Gastrocnemius medialis (tissue), 4 donors: Measurements from ENCODE around the gene PSRC1. TPM values are rescaled to one million over a fixed set of nuclear protein-coding genes. Genes with fewer than 3 reads are reported as not detected.

Experiments used
- ATAC-seq, 2 donors: fragments of 150-250 bp; one replicate each; pipeline ENCODE4 v1.9.1; 2016
- DNase-seq, 2 donors: peaks; one replicate each; pipeline ENCODE4 v3.0.0-alpha.2; 2019
- H3K27ac ChIP-seq, 4 donors: fragments of 200-600 bp; sonication (generic); 1 replicate in 1 of 4; 2 replicates in 3 of 4; pipeline ENCODE4 v1.5.1; 2016 to 2018; ENCODE audit warnings: mild to moderate bottlenecking in 2 of 4, moderate library complexity in 1 of 4
- H3K27me3 ChIP-seq, 3 donors: fragments of 200-600 bp; sonication (generic) in 2 of 3; 1 replicate in 1 of 3; 2 replicates in 2 of 3; pipeline versions ENCODE4 v1.5.1 to v1.6.0; 2016 to 2019; ENCODE audit warnings: mild to moderate bottlenecking in 1 of 3, moderate library complexity in 1 of 3
- H3K36me3 ChIP-seq, 2 donors: fragments of 200-600 bp; sonication (generic) in 1 of 2; one replicate each; pipeline ENCODE4 v1.5.1; 2017 to 2018
- H3K4me1 ChIP-seq, 2 donors: fragments of 200-600 bp; sonication (generic) in 1 of 2; one replicate each; pipeline ENCODE4 v1.5.1; 2016 to 2017; ENCODE audit warnings: mild to moderate bottlenecking in 2 of 2
- H3K4me3 ChIP-seq, 4 donors: fragments of 200-600 bp; sonication (generic) in 3 of 4; 1 replicate in 1 of 4; 2 replicates in 3 of 4; pipeline ENCODE4 v1.5.1; 2016 to 2019; ENCODE audit warnings: mild to moderate bottlenecking in 2 of 4
- H3K9me3 ChIP-seq, 3 donors: fragments of 200-600 bp; sonication (generic) in 2 of 3; 1 replicate in 1 of 3; 2 replicates in 2 of 3; pipeline ENCODE4 v1.5.1; 2016 to 2019
- POLR2A ChIP-seq, 2 donors: fragments of 450-650 bp; IDR thresholded peaks; one replicate each; pipeline ENCODE4 v1.6.1; 2017; ENCODE audit warnings: antibody characterized with exemption in 2 of 2, mild to moderate bottlenecking in 2 of 2, moderate library complexity in 2 of 2
- in situ Hi-C, 4 donors: fragments of 200-750 bp; cut with MboI; loops; one replicate each; pipeline versions ENCODE4 v1.15.0 to v1.8.0; 2017; ENCODE audit warnings: low sequenced_read_pairs in 4 of 4
- intact Hi-C: fragments of 100-400 bp; cut with DNase I; formaldehyde crosslinking; loops from one replicate; pipeline ENCODE4 v1.15.1; 2023; ENCODE audit warnings: low total_unique reads
- total RNA-seq, 4 donors: library from RNA; depleted of rRNA; stranded (reverse); fragments of >200 nt; gene quantifications; one replicate each; pipeline versions ENCODE4 v1.1.0 to v1.2.3, GENCODE V29; 2016
- TF ChIP-seq, protein P1 (sequence below), 5 experiments: fragments of 450-650 bp in 3 of 5; fragments of 200-600 bp in 2 of 5; sonication (generic) in 2 of 5; IDR thresholded peaks in 4 of 5; conservative IDR thresholded peaks in 1 of 5; 1 replicate in 4 of 5; 2 replicates in 1 of 5; pipeline ENCODE4 v1.5.1; 2016 to 2019; ENCODE audit warnings: antibody characterized with exemption in 5 of 5, mild to moderate bottlenecking in 3 of 5, moderate library complexity in 3 of 5

The PSRC1 gene
- total RNA-seq, 4 donors from 2014 or later = 0.19 to 2.3 (median 0.84) TPM; not detected in 1

GRCh38 chr1:109242387-109242786 lies 40.6 kb downstream of the PSRC1 start:
- in situ Hi-C loops (no loop called here), intact Hi-C loops (no loop called here)
- ATAC-seq = peak in 1 of 2 donors; percentile 13
- no peaks in the 10 kb centered on the region for H3K27me3 ChIP-seq
- H3K36me3 ChIP-seq = peaks cover 0 to 18% of the 10 kb centered on the region in 2 donors
- no peak overlapping the region for H3K27ac ChIP-seq
- H3K4me1 ChIP-seq = peaks cover 28 to 30% of the 10 kb centered on the region in 2 donors
- no peak for DNase-seq
- no peak overlapping the region for H3K4me3 ChIP-seq
- TF ChIP-seq POLR2A (IDR thresholded peaks at IDR 0.05) = no peak
- TF ChIP-seq, protein P1, sequence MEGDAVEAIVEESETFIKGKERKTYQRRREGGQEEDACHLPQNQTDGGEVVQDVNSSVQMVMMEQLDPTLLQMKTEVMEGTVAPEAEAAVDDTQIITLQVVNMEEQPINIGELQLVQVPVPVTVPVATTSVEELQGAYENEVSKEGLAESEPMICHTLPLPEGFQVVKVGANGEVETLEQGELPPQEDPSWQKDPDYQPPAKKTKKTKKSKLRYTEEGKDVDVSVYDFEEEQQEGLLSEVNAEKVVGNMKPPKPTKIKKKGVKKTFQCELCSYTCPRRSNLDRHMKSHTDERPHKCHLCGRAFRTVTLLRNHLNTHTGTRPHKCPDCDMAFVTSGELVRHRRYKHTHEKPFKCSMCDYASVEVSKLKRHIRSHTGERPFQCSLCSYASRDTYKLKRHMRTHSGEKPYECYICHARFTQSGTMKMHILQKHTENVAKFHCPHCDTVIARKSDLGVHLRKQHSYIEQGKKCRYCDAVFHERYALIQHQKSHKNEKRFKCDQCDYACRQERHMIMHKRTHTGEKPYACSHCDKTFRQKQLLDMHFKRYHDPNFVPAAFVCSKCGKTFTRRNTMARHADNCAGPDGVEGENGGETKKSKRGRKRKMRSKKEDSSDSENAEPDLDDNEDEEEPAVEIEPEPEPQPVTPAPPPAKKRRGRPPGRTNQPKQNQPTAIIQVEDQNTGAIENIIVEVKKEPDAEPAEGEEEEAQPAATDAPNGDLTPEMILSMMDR (IDR thresholded peaks at IDR 0.05 in 4 of 5, conservative IDR thresholded peaks at IDR 0.05 in 1 of 5) = no peak
- no peaks in the 10 kb centered on the region for H3K9me3 ChIP-seq

- no peak overlapping the region for H3K4me3 ChIP-seq
Measured at GRCh38 chr1:109241841-109242345, 41.1 kb downstream of the PSRC1 start.

GRCh38 chr1:109241344-109241743 lies 41.6 kb downstream of the PSRC1 start:
- no peak for ATAC-seq
- no peaks in the 10 kb centered on the region for H3K27me3 ChIP-seq
- no peaks in the 10 kb centered on the region for H3K9me3 ChIP-seq
- no peak for DNase-seq
- H3K27ac ChIP-seq = no peak overlapping the region
- no peak overlapping the region for H3K4me3 ChIP-seq
- H3K36me3 ChIP-seq = peaks cover 0 to 29% of the 10 kb centered on the region in 2 donors
- H3K4me1 ChIP-seq = peaks cover 28 to 30% of the 10 kb centered on the region in 2 donors
- intact Hi-C loops (no loop called here), in situ Hi-C loops (no loop called here)
- no peak for TF ChIP-seq POLR2A (IDR thresholded peaks at IDR 0.05)
- TF ChIP-seq, protein P1 (IDR thresholded peaks at IDR 0.05 in 4 of 5, conservative IDR thresholded peaks at IDR 0.05 in 1 of 5) = no peak

More at GRCh38 chr1:109241841-109242345, 41.1 kb downstream of the PSRC1 start:
- TF ChIP-seq, protein P1 (IDR thresholded peaks at IDR 0.05 in 4 of 5, conservative IDR thresholded peaks at IDR 0.05 in 1 of 5) = no peak
- TF ChIP-seq POLR2A (IDR thresholded peaks at IDR 0.05) = no peak
- no peaks in the 10 kb centered on the region for H3K27me3 ChIP-seq
- H3K9me3 ChIP-seq = no peaks in the 10 kb centered on the region
- ATAC-seq (no peak), DNase-seq (no peak)
- intact Hi-C loops (no loop called here), in situ Hi-C loops (no loop called here)
- peaks cover 0 to 23% of the 10 kb centered on the region in 2 donors for H3K36me3 ChIP-seq
- H3K27ac ChIP-seq = no peak overlapping the region
- H3K4me1 ChIP-seq = peaks cover 28 to 30% of the 10 kb centered on the region in 2 donors

GRCh38 chr1:109240158-109241152 lies 42.5 kb downstream of the PSRC1 start:
- Histone ChIP-seq H3K4me3 (peak overlapping the region in 1 of 4 donors; percentile 25), H3K27ac (peak overlapping the region in 3 of 4 donors; percentile 7 to 22 (median 10)), H3K27me3 (no peaks in the 10 kb centered on the region), H3K9me3 (no peaks in the 10 kb centered on the region), H3K4me1 (peaks cover 28 to 30% of the 10 kb centered on the region in 2 donors), H3K36me3 (peaks cover 0 to 38% of the 10 kb centered on the region in 2 donors)
- intact Hi-C loops (loop anchor here (1.0 kb wide), 1 partner anchor 9 kb away; the partner anchor contains the start of gene CELSR2), in situ Hi-C loops (no loop called here)
- TF ChIP-seq POLR2A (IDR thresholded peaks at IDR 0.05) = no peak
- TF ChIP-seq, protein P1 (IDR thresholded peaks at IDR 0.05 in 4 of 5, conservative IDR thresholded peaks at IDR 0.05 in 1 of 5) = no peak
- DNase-seq (peak in 1 of 2 donors; percentile 44), ATAC-seq (no peak)
